Activated CD4-positive, CD25-positive, alpha-beta regulatory T cell treated with anti-CD3 and anti-CD28 coated beads, Interleukin-2, amount 50 U/mL, for 72 hours (primary cell): ENCODE results near the gene GPR135.

Experiments
- DNase-seq: peaks from one replicate; pipeline ENCODE4 v3.0.0; 2021

GPR135 gene

GRCh38 chr14:59465316-59466135 lies at the start of gene GPR135:
GPR135 (minus strand) TSS chr14:59465380; CDS start chr14:59465226, 154 bp downstream.
- no peak for DNase-seq

DNA sequence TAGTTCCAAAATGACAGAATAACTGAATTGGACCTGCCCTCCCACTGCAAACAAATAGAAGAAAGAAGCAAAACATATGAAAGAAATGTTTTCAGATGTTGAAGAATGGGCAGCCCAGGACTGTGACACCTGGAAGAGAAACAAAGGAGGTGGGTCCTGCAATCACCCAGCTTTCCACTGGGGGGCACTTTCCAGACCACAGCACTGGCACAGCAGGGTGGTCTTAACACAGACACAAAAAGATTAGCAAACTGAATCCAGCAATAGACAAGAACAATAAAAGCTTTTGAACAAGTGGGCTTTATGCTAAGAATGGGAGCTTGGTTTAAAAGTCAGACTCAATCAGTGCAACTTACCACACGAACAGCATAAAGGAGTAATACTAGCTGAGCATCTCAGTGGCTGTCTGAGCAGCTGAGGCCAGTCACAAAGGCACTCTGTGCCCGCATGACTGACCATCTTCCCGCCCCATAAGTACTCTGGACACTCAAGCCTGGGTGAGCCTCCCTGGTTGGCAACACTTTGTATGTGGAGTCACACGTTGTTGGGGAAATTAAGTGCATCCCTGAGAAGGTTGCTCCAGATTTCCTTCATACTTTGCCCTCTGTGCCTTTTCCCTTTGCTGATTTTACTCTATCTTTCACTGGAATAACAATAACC lies 46.9 kb upstream of the GPR135 start:
- no peak for DNase-seq

DNA sequence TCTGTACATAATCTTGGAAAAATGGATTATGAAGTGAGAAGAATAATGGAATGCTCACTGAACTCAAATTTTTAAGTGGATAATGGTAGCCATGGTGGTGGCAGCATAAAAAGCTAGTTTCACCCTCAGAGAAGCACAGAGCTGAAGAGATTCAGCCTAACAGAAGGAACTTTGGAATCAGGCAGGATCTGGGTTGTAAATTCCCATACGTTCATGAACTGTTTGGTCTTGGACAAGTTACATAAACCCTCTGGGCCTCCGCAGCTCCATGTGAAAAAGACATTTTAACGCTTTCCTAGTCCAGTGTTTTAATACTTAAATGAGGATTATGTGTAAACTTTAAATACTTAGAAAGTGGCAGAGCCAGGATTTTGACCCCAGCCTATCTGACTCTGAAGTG lies 45.8 kb upstream of the GPR135 start:
- DNase-seq, result no peak

- DNase-seq, result no peak
Observed at GRCh38 chr14:59510001-59510400, 44.8 kb upstream of the GPR135 start.

DNA sequence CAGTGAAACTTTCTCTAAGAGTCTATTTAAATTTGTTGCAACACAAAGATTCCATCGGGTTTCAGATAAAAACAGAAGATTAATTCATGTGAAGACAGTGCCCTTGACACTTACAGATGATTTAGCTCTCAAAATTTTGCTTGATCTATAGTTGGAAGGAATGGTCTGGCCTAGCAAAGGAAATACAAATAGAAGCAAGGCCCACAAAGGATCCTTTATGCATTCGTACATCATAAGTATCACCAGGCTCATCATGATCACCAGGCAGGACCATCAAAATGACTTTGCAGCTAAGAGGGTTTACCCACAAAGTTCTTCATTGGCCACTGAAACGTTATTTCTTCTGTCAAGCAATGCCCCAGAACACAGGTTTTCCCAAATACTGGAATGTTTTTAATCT lies 43.9 kb upstream of the GPR135 start:
- no peak for DNase-seq

GRCh38 chr14:59507752-59508103 lies 42.5 kb upstream of the GPR135 start:
- no peak for DNase-seq

- DNase-seq, result peak; percentile 40
Observed at GRCh38 chr14:59507063-59507751, 42.0 kb upstream of the GPR135 start.

GRCh38 chr14:59503256-59503655 lies 38.1 kb upstream of the GPR135 start:
- DNase-seq, result no peak

DNA sequence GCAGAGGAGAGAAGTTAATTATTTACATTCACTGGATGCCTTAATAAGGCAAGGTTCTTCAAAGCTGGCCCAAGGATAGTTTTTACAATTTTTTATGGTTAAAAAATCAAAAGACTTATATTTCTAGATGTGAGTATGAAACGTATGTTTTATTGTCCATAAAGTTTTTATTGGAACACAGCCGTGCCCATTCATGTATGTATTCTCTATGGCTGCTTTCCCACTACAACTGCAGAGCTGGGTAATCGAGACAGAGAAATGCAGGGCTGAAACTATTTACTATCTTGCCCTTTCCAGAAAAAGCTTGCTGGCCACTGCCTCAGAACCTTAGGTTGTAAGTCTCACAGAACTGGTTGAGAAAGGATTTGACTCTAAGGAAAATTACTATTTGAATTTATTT lies 35.6 kb upstream of the GPR135 start:
- no peak for DNase-seq

DNA sequence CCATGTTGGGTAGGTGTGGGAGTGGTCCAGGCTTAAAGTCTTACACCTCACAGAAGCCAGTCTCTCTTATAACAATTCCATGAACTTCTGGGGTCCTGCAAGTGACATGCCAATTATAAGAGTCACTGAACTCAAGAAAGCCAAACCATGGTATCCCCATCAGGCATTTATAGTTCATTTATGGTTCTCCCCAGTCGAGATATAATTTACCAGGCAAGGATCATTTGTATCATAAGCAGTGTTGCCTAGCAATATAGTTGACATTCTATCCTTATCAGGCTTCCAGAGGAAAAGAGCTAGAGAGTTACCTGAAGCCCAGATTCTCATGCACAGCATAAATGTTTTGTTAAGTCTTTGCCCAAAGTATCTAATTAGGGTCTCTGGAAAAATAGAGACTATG lies 27.2 kb upstream of the GPR135 start:
- DNase-seq, result no peak

GRCh38 chr14:59490756-59491155 lies 25.6 kb upstream of the GPR135 start:
- no peak for DNase-seq

- DNase-seq, result no peak
Observed at GRCh38 chr14:59484639-59485175, 19.5 kb upstream of the GPR135 start.

DNA sequence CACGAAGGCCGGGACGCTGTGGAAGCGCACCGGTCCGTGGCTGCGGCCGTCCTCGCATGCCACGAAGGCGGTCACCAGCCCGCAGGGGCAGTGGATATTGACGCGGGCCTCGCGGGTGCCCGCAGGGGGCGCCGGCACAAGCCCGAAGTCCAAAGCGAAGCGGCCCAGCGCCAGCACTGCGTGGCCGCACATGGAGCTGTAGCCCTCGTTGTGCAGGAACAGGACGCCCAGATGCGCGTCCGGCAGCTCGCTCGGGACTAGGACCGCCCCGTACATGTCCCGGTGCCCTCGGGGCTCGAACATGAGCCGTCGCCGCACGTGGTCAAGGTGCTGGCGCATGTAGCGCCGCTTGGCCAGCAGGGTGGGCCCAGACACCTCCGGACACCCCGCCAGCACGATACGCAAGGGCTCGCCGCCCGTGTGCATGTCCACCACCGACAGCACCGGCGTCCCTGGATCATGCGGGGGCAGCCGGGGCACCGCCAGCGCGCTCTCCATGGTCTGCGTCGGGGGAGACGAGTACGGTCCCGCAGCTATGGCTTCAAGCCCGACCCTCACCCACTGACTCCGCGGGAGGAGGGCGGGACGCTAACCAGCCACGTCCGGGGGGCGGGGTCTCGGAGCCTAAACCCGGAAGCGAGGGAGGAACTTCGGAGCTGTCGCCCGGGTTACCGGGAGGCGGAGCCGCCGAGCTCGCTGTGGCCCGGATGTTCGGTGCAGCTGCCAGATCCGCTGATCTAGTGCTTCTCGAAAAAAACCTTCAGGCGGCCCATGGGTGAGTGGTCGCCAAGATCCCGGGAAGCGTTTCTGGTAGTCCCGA lies 18.8 kb upstream of the GPR135 start, which contains the start of the genes JKAMP and L3HYPDH:
Gene JKAMP (plus strand): TSS at position 699 of the 820 bp plus-strand sequence. CDS start 73 bp downstream, at position 772.
Gene L3HYPDH (minus strand): TSS at position 590 of the 820 bp plus-strand sequence. CDS start 92 bp downstream, at position 498.
- DNase-seq, result peak; percentile 97

- DNase-seq, result no peak
Observed at GRCh38 chr14:59483363-59483762, 18.2 kb upstream of the GPR135 start.

GRCh38 chr14:59482541-59483331 lies 17.6 kb upstream of the GPR135 start:
- no peak for DNase-seq

GRCh38 chr14:59481871-59482540 lies 16.8 kb upstream of the GPR135 start:
- DNase-seq, result no peak

DNA sequence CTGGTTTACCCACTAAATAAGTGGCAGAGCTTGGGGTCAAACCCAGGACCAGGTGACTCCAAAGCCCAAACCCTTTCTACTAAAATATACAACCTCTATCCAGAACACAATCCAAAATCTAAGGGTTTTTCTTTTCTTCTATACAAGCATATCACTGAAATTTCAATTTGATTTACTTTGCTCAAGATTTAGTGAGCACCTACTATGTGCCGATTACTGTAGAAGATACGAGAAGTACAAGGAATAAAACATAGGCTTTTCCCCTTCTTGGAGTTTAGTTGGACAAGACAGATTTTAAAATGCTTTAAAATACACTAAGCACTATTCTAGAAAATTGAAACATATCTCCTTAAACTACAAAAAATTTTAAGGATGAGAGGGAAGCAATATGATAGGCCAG lies 16.2 kb upstream of the GPR135 start:
- DNase-seq, result no peak

GRCh38 chr14:59480166-59480565 lies 15.0 kb upstream of the GPR135 start:
- DNase-seq, result no peak

DNA sequence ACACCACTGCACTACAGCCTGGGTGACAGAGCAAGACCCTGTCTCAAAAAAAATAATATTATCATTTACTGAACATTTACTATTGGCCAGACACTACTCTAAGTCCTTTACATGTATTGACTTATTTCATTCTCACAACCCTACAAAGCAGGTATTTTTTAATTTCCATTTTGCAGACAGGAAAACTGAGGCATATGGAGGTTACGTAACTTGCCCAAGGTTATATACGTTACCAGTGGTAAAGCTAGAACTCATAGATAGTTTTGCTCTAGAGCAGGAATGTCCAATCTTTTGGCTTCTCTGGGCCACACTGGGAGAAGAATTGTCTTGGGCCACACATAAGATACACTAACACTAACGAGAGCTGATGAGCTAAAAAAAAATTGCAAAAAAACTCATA lies 13.4 kb upstream of the GPR135 start:
- no peak for DNase-seq

DNA sequence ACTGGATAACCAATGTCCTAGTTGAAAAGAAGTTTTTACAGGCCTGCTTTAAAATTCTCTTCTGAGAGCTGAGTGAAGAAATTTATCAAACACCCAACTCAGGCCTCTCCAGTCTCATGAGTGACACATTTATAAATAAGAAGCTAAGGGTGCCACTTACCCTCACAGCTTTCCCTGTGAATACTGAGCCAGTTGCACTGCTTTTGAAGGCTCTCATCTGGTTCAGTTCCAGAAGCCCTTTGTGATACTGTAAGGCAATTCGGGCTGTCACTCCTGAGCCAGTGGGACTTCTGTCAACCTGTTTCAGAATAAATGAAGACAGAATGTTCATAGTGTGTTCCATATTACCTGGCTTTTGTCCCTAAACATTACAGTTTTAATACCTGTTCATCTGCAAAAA lies 10.5 kb upstream of the GPR135 start:
- DNase-seq, result no peak

- no peak for DNase-seq
Observed at GRCh38 chr14:59474172-59474571, 9.0 kb upstream of the GPR135 start.
